Right atrium auricular region (tissue), 2 donors: ENCODE measurements around the gene CUTA. TPM values are rescaled to one million over a fixed set of nuclear protein-coding genes. Genes with fewer than 3 reads are reported as not detected.

ENCODE experiments used
- DNase-seq: peaks from one replicate; pipeline ENCODE4 v3.0.0-alpha.2; 2019; ENCODE audit warnings: low spot score
- H3K27ac ChIP-seq, 2 donors: fragments of 200-600 bp; sonication (generic); 1 replicate in 1 of 2; 2 replicates in 1 of 2; pipeline ENCODE4 v1.5.1; 2016 to 2019
- H3K27me3 ChIP-seq, 2 donors: fragments of 200-600 bp; sonication (generic); one replicate each; pipeline versions ENCODE4 v1.5.1 to v1.6.0; 2017 to 2019
- H3K36me3 ChIP-seq: fragments of 200-600 bp; sonication (generic); one replicate; pipeline ENCODE4 v1.5.1; 2016
- H3K4me1 ChIP-seq, 2 donors: fragments of 200-600 bp; sonication (generic); one replicate each; pipeline versions ENCODE4 v1.5.1 to v1.6.0; 2017 to 2019
- H3K4me3 ChIP-seq, 2 donors: fragments of 200-600 bp; sonication (generic); 1 replicate in 1 of 2; 2 replicates in 1 of 2; pipeline ENCODE4 v1.5.1; 2017 to 2019; ENCODE audit warnings: mild to moderate bottlenecking in 1 of 2, moderate library complexity in 1 of 2
- H3K9me3 ChIP-seq, 2 donors: fragments of 200-600 bp; sonication (generic); one replicate each; pipeline ENCODE4 v1.5.1; 2019
- total RNA-seq, 2 donors: library from RNA; depleted of rRNA; stranded (reverse); fragments of >200 nt; gene quantifications; one replicate each; pipeline ENCODE4 v1.1.0, GENCODE V29; 2016
- TF ChIP-seq, protein P1 (sequence below), 2 donors: fragments of 200-600 bp; sonication (generic); IDR thresholded peaks; one replicate each; pipeline ENCODE4 v1.5.1; 2019; ENCODE audit warnings: antibody characterized with exemption in 2 of 2

The CUTA gene
- total RNA-seq: 100 to 1,000 TPM; 118 to 119 TPM

DNA sequence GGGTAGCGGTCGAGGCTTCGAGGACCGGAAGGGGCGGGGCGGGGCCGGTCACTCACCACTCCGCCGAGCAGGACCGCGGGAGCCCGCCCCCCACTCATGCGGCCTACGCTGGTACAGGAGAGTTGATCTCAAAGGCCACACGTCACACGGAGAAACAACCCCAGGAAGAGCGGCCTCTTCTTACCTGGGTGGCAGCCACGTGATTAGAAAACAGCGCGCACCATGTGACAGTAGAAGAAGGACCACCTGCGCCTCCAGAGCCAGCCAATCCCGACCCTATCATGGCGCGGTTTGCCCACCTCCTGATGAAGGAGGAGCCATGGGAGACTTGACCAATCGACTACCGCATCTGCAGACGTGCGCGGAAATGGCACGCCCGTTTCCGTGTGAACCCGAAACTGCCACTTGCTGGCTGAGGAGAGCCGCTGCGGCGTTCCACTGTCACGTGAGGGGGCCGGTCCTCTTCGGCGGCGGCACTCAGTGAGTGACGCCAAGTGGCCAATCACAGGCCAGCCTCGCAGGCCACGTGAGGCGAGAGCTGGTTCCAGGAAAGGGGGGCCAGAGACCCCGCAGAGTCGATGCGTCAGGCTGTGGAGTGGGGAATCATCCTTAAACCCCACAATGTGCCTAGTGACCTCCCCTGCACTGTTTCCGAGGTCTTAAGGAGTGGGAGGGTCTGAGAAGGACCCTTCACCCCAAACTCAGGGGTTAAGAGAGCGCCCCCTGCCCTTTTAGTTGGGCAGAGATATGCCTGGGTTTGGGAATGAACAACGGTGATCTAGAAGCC, at the start of gene CUTA:
Gene CUTA (minus strand): TSS at position 205 of the 787 bp plus-strand sequence. CDS start 107 bp downstream, at position 98.
- peaks cover 0 to 39% of the 10 kb centered on the region in 2 donors for H3K4me1 ChIP-seq

GRCh38 chr6:33467091-33467490, 49.2 kb upstream of the CUTA start:
- no peaks in the 10 kb centered on the region for H3K36me3 ChIP-seq
- H3K4me3 ChIP-seq: no peak overlapping the region
- no peak overlapping the region for H3K27ac ChIP-seq
- no peak for DNase-seq
- TF ChIP-seq, protein P1, sequence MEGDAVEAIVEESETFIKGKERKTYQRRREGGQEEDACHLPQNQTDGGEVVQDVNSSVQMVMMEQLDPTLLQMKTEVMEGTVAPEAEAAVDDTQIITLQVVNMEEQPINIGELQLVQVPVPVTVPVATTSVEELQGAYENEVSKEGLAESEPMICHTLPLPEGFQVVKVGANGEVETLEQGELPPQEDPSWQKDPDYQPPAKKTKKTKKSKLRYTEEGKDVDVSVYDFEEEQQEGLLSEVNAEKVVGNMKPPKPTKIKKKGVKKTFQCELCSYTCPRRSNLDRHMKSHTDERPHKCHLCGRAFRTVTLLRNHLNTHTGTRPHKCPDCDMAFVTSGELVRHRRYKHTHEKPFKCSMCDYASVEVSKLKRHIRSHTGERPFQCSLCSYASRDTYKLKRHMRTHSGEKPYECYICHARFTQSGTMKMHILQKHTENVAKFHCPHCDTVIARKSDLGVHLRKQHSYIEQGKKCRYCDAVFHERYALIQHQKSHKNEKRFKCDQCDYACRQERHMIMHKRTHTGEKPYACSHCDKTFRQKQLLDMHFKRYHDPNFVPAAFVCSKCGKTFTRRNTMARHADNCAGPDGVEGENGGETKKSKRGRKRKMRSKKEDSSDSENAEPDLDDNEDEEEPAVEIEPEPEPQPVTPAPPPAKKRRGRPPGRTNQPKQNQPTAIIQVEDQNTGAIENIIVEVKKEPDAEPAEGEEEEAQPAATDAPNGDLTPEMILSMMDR (IDR thresholded peaks at IDR 0.05): no peak
- no peaks in the 10 kb centered on the region for H3K9me3 ChIP-seq
- no peaks in the 10 kb centered on the region for H3K27me3 ChIP-seq
- no peaks in the 10 kb centered on the region for H3K4me1 ChIP-seq

More for the DNA sequence above, at the start of gene CUTA:
- peak within 1 kb of the TSS; percentile 57 to 71 for H3K4me3 ChIP-seq
- H3K27me3 ChIP-seq: no peaks in the 10 kb centered on the region
- TF ChIP-seq, protein P1 (IDR thresholded peaks at IDR 0.05): peak; percentile 34 to 62
- DNase-seq: peak; percentile 100
- no peaks in the 10 kb centered on the region for H3K9me3 ChIP-seq
- peak within 1 kb of the TSS; percentile 96 to 97 for H3K27ac ChIP-seq
- H3K36me3 ChIP-seq: peaks cover 30% of the 10 kb centered on the region

- Histone ChIP-seq H3K27me3 (no peaks in the 10 kb centered on the region), H3K36me3 (no peaks in the 10 kb centered on the region), H3K4me1 (no peaks in the 10 kb centered on the region), H3K4me3 (no peak overlapping the region), H3K9me3 (no peaks in the 10 kb centered on the region), H3K27ac (no peak overlapping the region)
- TF ChIP-seq, protein P1 (IDR thresholded peaks at IDR 0.05): no peak
- DNase-seq: no peak
Observed at GRCh38 chr6:33466075-33466735, 48.3 kb upstream of the CUTA start.

GRCh38 chr6:33459226-33459625, 41.3 kb upstream of the CUTA start:
- Histone ChIP-seq H3K36me3 (peaks cover 13% of the 10 kb centered on the region), H3K4me1 (peaks cover 0 to 11% of the 10 kb centered on the region in 2 donors), H3K9me3 (no peaks in the 10 kb centered on the region), H3K4me3 (no peak overlapping the region), H3K27ac (no peak overlapping the region), H3K27me3 (no peaks in the 10 kb centered on the region)
- no peak for DNase-seq
- TF ChIP-seq, protein P1 (IDR thresholded peaks at IDR 0.05): no peak

GRCh38 chr6:33458676-33459075, 40.8 kb upstream of the CUTA start:
- no peaks in the 10 kb centered on the region for H3K27me3 ChIP-seq
- H3K27ac ChIP-seq: no peak overlapping the region
- H3K36me3 ChIP-seq: peaks cover 13% of the 10 kb centered on the region
- no peak for DNase-seq
- TF ChIP-seq, protein P1 (IDR thresholded peaks at IDR 0.05): no peak
- no peak overlapping the region for H3K4me3 ChIP-seq
- H3K9me3 ChIP-seq: no peaks in the 10 kb centered on the region
- H3K4me1 ChIP-seq: peaks cover 0 to 14% of the 10 kb centered on the region in 2 donors
